ENCODE results near the gene ANO2.

- no peak for TF ChIP-seq YY1 (IDR thresholded peaks at IDR 0.05; ENCODE audit: insufficient read depth, insufficient read length)
- no peak for TF ChIP-seq ZNF274 (IDR thresholded peaks at IDR 0.05; ENCODE audit: low read depth, low read length)
Measured at GRCh38 chr12:5590316-5590715, 354.7 kb downstream of the ANO2 start.
